Brain microvascular endothelial cell (primary cell): ENCODE data around the gene INAFM1.

Experiments
- DNase-seq: peaks from one replicate; pipeline ENCODE4 v3.0.0-alpha.2; 2020
- H3K27ac ChIP-seq: fragments of 250-450 bp; sonication (Bioruptor Pico); 2 replicates; pipeline ENCODE4 v1.5.1; 2020; ENCODE audit warnings: mild to moderate bottlenecking, moderate library complexity
- H3K27me3 ChIP-seq: fragments of 250-450 bp; sonication (Bioruptor Pico); replicated peaks from 2 replicates; pipeline ENCODE4 v1.5.1; 2020; ENCODE audit warnings: mild to moderate bottlenecking
- H3K36me3 ChIP-seq: fragments of 250-450 bp; sonication (Bioruptor Pico); replicated peaks from 2 replicates; pipeline ENCODE4 v1.5.1; 2020; ENCODE audit warnings: mild to moderate bottlenecking
- H3K4me3 ChIP-seq: 2 replicates; pipeline ENCODE4 v1.5.1; 2011; ENCODE audit warnings: low read depth, mild to moderate bottlenecking, control low read depth, low read length, moderate library complexity
- in situ Hi-C: cut with HindIII; loops from 2 replicates; pipeline ENCODE4 v1.10.0; 2017; ENCODE audit warnings: low sequenced_read_pairs, low pct_ligation_motif_present
- TF ChIP-seq, protein P1 (sequence below): IDR thresholded peaks from 2 replicates; pipeline ENCODE4 v1.5.1; 2011; ENCODE audit warnings: low read depth, mild to moderate bottlenecking, moderate library complexity, low read length, control low read depth, inconsistent platforms; ENCODE audit errors: missing control alignments

The INAFM1 gene

DNA sequence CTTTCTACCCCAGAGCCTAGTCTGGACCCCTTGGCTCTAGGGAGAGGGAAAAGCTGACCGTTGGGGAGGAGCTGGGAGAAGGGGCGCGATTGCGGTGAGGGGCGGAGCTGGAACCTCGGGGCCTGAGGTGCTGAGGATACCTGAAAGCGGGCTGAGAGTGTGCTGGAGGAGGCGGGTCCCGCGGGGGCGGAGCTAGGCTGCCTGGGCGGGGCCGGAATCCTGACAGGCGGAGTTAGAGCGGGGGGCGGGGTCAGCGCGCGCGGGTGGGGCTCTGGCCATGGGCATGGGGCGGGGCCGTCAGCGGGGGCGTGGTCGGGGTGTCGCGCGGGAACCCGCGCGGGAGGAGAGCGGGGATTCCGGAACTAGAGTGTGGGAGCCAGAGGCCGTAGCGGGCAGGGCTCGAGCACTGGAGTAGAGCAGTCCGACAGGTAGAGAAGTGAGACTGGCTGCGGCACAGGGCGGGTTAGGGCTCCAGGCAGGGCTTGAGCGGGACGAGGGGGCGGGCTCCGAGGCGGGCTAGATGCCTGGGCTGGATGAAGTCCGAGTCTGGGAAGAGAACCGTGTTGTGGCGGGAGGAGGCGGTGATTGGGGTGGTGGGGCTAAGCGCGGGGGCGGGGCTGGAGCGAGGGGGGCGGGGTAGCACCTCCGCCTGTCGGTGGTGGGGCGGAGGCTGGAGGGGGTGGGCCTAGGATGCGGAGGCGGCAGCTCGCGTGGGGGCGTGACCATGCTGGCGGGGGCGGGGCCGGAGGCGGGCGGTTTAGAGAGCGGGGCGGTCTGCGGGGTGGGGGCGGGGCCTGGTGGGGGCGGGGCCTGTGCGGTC, at the start of gene INAFM1:
INAFM1 (plus strand) TSS at position 815 of the 820 bp plus-strand sequence. CDS start 35 bp downstream, outside the sequence.
- Histone ChIP-seq H3K27me3 (no peaks in the 10 kb centered on the region), H3K27ac (peak within 1 kb of the TSS; percentile 92), H3K4me3 (peak within 1 kb of the TSS; percentile 69), H3K36me3 (peaks cover 13% of the 10 kb centered on the region)
- TF ChIP-seq, protein P1, sequence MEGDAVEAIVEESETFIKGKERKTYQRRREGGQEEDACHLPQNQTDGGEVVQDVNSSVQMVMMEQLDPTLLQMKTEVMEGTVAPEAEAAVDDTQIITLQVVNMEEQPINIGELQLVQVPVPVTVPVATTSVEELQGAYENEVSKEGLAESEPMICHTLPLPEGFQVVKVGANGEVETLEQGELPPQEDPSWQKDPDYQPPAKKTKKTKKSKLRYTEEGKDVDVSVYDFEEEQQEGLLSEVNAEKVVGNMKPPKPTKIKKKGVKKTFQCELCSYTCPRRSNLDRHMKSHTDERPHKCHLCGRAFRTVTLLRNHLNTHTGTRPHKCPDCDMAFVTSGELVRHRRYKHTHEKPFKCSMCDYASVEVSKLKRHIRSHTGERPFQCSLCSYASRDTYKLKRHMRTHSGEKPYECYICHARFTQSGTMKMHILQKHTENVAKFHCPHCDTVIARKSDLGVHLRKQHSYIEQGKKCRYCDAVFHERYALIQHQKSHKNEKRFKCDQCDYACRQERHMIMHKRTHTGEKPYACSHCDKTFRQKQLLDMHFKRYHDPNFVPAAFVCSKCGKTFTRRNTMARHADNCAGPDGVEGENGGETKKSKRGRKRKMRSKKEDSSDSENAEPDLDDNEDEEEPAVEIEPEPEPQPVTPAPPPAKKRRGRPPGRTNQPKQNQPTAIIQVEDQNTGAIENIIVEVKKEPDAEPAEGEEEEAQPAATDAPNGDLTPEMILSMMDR, result no peak
- peak; percentile 92 for DNase-seq
- in situ Hi-C loops, result no loop called here

DNA sequence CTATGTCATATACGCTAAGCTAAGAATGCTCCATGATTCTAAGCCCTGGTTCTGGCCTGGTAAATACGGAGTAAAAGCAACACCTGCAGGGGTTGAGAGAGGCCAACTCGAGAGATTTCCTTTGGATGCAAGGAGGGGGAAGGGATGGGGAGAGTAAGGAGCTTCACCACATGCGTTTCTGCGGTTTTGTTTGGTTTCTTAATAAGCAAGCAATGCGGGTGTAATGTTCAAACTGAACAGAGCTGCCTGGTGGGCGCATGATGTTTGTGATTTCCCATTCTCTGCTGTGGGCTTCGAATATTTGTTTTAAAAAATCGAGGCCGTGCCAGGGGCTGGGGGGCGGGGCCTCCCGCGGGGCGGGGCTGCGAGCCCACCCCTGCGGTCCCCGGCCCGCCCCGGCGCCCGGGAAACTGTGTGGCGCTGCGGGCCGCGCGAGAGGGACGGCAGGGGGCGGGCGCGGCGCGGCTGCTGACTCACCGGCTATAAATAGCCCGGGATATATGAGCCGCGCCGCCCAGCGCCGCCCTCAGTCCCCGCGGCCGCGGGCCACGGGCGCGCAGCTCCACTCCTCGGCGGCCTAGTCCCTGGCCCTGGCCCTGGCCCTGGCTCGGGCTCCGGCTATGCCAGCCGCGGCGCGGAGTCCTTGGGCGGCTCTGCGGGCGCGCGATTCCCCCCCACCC, 48.8 kb upstream of the INAFM1 start:
- TF ChIP-seq, protein P1, result peak; percentile 11
- H3K27ac ChIP-seq, result peak overlapping the region; percentile 92
- H3K36me3 ChIP-seq, result peaks cover 16% of the 10 kb centered on the region
- no peaks in the 10 kb centered on the region for H3K27me3 ChIP-seq
- DNase-seq, result peak; percentile 69
- in situ Hi-C loops, result no loop called here
- peak overlapping the region; percentile 32 for H3K4me3 ChIP-seq

DNA sequence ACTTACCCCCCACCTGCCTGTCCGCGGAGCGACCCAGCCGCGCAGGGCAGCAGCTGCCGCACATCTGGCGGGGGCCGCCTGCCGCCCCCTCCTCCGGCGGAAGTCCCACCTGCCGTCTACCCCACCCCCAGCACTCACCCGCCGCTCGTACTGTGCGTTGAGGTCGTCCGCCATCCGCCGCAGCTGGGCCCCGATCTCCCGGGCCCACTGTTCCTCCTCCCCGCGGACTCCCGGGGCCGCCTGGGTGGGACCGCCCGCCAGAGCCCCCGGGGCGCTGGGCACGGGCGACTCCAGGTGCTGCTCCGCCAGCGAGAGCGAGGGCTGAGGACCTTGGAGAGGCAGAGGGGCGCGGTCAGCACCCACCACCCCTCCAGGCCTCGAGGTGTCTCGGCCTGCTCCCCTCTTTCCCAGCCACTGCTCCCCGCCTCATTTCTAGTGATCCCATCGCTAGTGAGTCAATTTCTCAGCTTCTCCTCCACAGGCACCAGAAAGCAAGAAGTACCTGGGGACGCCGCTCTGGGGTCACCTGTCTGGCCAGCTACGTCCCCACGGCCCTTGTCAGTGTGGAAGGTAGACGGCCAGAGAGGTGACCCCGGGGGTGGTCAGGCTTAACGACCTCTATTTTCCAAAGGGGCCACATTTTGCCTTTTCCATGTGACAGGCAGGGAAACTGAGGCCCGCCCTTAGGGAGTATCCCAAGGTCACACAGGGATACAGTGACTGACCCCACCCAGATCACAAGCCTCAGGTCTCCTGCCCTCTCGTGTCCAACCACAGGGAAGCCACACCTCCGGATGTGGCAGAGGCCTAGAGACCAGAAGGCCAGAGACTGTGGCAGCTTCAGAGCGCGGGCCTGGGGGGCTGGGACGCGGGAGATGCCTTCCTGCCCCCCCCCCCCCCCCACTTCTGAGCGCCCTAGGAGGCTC, 48.0 kb upstream of the INAFM1 start:
- peak overlapping the region; percentile 92 for H3K27ac ChIP-seq
- peak overlapping the region; percentile 50 for H3K4me3 ChIP-seq
- H3K27me3 ChIP-seq, result no peaks in the 10 kb centered on the region
- in situ Hi-C loops, result no loop called here
- peaks cover 10% of the 10 kb centered on the region for H3K36me3 ChIP-seq
- TF ChIP-seq, protein P1, result no peak
- no peak for DNase-seq

DNA sequence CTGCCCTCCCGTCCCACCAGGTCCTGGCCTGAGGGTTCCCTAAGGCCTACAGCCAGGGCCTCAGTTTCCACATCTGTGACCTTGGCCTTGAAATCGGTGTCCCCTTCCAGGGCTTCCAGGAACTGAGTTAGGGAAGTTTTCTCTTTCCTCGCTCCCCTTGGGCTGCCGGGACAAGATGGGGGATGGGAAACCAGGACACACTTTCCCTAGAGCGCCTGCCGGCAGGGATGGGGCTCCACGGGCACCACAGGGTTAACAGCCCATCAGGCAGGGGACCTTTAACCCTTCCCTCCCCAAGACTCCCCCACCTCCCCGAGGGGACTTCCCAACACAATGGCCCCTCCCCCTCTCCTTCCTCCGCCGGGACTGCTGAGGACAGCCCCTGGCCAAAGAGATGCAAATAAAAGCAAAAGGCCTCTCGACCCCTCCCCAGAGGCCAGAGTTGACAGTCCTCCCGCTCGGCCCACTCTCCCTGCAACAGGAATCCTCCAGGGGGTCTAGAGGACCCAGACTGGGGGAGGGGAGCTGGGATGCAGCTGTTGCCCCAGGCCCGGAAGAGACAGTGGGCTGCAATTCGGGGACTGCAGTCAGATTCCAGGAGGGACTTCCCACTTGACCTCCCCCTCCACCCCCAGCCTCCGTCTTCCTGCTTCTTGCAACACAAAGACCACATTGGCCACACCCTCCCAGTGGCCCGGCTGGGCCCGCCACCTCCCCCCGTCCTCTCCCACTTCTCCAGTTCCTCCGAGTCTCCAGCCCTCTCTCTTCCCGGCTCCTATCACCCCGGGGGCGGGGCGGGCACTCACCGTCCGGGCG, 47.1 kb upstream of the INAFM1 start:
- Histone ChIP-seq H3K4me3 (peak overlapping the region; percentile 50), H3K27me3 (no peaks in the 10 kb centered on the region), H3K36me3 (peaks cover 8% of the 10 kb centered on the region), H3K27ac (peak overlapping the region; percentile 92)
- in situ Hi-C loops, result no loop called here
- TF ChIP-seq, protein P1, result no peak
- DNase-seq, result peak; percentile 90

DNA sequence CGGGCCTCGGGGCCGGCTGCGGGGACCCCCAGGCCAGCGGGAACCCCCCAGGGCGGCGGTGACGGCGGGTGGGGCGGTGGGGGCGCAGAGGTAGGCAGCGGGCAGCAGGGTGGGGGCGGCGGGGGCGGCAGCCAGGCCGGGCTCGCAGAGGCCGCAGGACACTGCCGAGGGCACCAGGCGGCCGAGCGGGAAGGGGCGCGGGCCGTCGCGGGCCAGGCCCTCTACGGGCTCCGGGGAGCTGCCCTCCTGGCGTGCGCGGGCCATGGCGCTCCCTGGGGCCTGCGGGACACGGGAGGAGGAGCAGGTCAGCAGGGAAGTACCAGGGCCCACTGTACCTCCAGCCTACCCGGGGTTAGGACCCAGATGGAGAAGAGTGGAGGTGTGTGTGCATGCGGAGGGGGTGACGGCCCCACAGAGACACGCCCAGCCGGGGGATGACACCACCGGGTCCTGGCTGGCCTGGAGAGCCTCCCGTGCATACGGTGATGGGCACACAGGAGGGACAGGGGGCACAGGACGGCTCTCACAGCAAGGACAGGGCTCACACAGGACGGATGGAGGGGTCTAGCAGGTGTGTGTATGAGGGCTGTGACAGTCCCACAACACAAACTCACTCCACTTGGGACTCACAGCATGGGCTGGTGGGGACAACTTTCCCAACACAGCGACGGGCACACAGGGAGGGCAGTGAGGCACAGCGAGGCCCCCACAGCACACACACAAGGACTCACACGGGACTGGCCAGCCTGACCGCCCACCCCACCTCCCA, 46.3 kb upstream of the INAFM1 start:
- H3K4me3 ChIP-seq, result peak overlapping the region; percentile 86
- peak overlapping the region; percentile 92 for H3K27ac ChIP-seq
- TF ChIP-seq, protein P1, result no peak
- H3K27me3 ChIP-seq, result no peaks in the 10 kb centered on the region
- in situ Hi-C loops, result no loop called here
- no peak for DNase-seq
- H3K36me3 ChIP-seq, result peaks cover 8% of the 10 kb centered on the region
